ENCODE results near the gene LUC7L2. TPM values are rescaled to one million over a fixed set of nuclear protein-coding genes. Genes with fewer than 3 reads are reported as not detected.

Gene LUC7L2
- total and polyA plus RNA-seq, 2 of the 8 experiments (the other 6 are each of a cell fraction or from before 2014, with no cell fraction given), result 22.9 to 67.8 TPM

DNA sequence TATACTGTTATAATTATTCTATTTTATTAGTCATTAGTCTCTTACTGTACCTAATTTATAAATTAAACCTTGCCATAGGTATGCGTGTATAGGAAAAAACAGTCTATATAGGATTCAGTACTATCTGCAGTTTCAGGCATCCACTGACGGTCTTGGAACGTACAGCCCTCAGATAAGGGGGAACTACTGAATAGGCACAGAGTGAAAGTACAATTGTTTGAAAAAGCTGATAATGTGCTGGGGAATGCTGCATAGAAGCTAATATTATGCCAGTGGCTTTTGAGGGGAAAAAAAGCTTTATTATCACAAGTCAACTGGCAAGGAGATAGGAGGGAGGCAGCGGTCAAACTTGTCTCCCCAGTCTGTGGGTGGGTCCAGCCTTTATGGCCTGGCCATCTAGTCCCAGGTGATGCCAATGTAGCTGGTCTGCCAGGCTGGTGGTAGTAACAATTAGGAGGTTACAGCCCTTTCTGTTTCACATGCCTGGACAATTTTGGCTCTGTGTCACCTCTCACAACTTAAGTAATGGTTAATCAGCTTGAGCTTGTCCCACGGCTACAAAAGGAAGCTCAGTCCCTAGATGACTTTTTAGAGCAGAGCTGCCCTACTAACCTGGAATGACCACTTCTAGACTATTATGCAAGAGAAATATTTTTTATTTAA lies 26.9 kb upstream of the LUC7L2 start:
- CTCF ChIA-PET (ENCODE audit: partially characterized antibody), result interaction anchor here (0.6 to 8.9 kb wide), 3 partner anchors 12 to 649 kb away, joined by 3 to 54 read pairs (median 4); no protein-coding TSS in a partner anchor
- FAIRE-seq (no peak), DNase-seq (ENCODE audit: low read depth in 1 of 2, low spot score in 2 of 2) (no peak)
- Histone ChIP-seq H3K79me1 (ENCODE audit: low read depth, low read length) (no peaks in the 10 kb centered on the region), H3K18ac (ENCODE audit: extremely low read depth, low read length) (no peak overlapping the region), H3K9ac (replicated peaks in 1 of 4; ENCODE audit: extremely low read depth in 1 of 4, low read depth in 3 of 4, low read length in 3 of 4) (no peak overlapping the region), H3K23me2 (ENCODE audit: low read depth, low read length) (no peaks in the 10 kb centered on the region), H3K4me2 (ENCODE audit: insufficient read depth in 1 of 2, low read depth in 2 of 2, low read length in 2 of 2) (no peak overlapping the region), H4K20me1 (replicated peaks in 1 of 2; ENCODE audit: control insufficient read depth in 1 of 2, insufficient read depth in 2 of 2, low read length in 2 of 2) (no peaks in the 10 kb centered on the region), H3K79me2 (ENCODE audit: control insufficient read depth in 1 of 2, insufficient read depth in 2 of 2, low read length in 2 of 2) (no peaks in the 10 kb centered on the region), H3K23ac (ENCODE audit: insufficient read length) (no peak overlapping the region), H3K27me3 (replicated peaks in 1 of 4; ENCODE audit: control insufficient read depth in 3 of 4, extremely low read depth in 1 of 4, insufficient read depth in 3 of 4, low read length in 3 of 4) (no peaks in the 10 kb centered on the region), H3K4me1 (replicated peaks in 1 of 4; ENCODE audit: control insufficient read depth in 3 of 4, insufficient read depth in 4 of 4, low read length in 3 of 4) (no peaks in the 10 kb centered on the region), H3K4me3 (ENCODE audit: extremely low read depth in 1 of 4, insufficient read depth in 2 of 4, low read depth in 3 of 4, low read length in 4 of 4) (no peak overlapping the region), H3K4ac (replicated peaks; ENCODE audit: insufficient read length, low read depth, low read length) (no peak overlapping the region), H2BK5ac (ENCODE audit: low read depth, low read length) (no peak overlapping the region), H3K14ac (ENCODE audit: insufficient read length) (no peak overlapping the region), H2BK15ac (ENCODE audit: low read length) (no peak overlapping the region), H2BK12ac (ENCODE audit: low read depth, low read length) (no peak overlapping the region), H4K5ac (ENCODE audit: insufficient read length, low read depth, low read length) (no peak overlapping the region), H3K27ac (ENCODE audit: low read depth, low read length) (no peak overlapping the region), H2BK20ac (ENCODE audit: low read length) (no peak overlapping the region), H3K56ac (replicated peaks; ENCODE audit: insufficient read length, low read depth, low read length) (no peak overlapping the region), H2AFZ (ENCODE audit: low read length) (no peak overlapping the region), H4K91ac (replicated peaks; ENCODE audit: insufficient read length, low read length) (no peak overlapping the region), H3K36me3 (ENCODE audit: control insufficient read depth in 2 of 4, insufficient read depth in 4 of 4, low read length in 3 of 4) (no peaks in the 10 kb centered on the region), H3K9me3 (ENCODE audit: insufficient read depth in 2 of 2, low read depth in 1 of 2, low read length in 1 of 2) (no peaks in the 10 kb centered on the region), H2BK120ac (replicated peaks; ENCODE audit: low read depth, low read length) (no peak overlapping the region), H4K8ac (ENCODE audit: extremely low read depth, insufficient read depth, low read length) (no peak overlapping the region), H2AK5ac (ENCODE audit: low read depth, low read length) (no peak overlapping the region)
- POLR2A ChIA-PET (ENCODE audit: partially characterized antibody), result interaction anchor here (1.8 kb wide), 1 partner anchor 12 kb away, joined by 5 read pairs; no protein-coding TSS in a partner anchor
- WGBS, 2 experiments (ENCODE audit: extremely low coverage in 1 of 2, insufficient coverage in 1 of 2, insufficient read length in 1 of 2, insufficient replicate concordance in 2 of 2, low coverage in 1 of 2, low lambda C conversion rate in 2 of 2, missing lambda C conversion rate in 1 of 2), result 93% methylated on average over 5 of the region's 5 CpGs; no CpG with 5 or more reads in 1 of the 2 experiments
- no peak for TF ChIP-seq BRCA1 (IDR thresholded peaks at IDR 0.05; ENCODE audit: low read depth, low read length)
- TF ChIP-seq, protein P1, sequence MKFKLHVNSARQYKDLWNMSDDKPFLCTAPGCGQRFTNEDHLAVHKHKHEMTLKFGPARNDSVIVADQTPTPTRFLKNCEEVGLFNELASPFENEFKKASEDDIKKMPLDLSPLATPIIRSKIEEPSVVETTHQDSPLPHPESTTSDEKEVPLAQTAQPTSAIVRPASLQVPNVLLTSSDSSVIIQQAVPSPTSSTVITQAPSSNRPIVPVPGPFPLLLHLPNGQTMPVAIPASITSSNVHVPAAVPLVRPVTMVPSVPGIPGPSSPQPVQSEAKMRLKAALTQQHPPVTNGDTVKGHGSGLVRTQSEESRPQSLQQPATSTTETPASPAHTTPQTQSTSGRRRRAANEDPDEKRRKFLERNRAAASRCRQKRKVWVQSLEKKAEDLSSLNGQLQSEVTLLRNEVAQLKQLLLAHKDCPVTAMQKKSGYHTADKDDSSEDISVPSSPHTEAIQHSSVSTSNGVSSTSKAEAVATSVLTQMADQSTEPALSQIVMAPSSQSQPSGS (IDR thresholded peaks at IDR 0.05; ENCODE audit: low read length), result no peak
- TF ChIP-seq, protein P2, sequence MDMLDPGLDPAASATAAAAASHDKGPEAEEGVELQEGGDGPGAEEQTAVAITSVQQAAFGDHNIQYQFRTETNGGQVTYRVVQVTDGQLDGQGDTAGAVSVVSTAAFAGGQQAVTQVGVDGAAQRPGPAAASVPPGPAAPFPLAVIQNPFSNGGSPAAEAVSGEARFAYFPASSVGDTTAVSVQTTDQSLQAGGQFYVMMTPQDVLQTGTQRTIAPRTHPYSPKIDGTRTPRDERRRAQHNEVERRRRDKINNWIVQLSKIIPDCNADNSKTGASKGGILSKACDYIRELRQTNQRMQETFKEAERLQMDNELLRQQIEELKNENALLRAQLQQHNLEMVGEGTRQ (IDR thresholded peaks at IDR 0.05; ENCODE audit: low read length), result no peak
- TF ChIP-seq SUZ12 (IDR thresholded peaks at IDR 0.05; ENCODE audit: low read length), result no peak
- no peak for TF ChIP-seq MAFK (IDR thresholded peaks at IDR 0.05; ENCODE audit: low read depth, low read length)
- TF ChIP-seq CEBPB (IDR thresholded peaks at IDR 0.05; ENCODE audit: low read depth, low read length), result no peak
- no peak for TF ChIP-seq CHD2 (IDR thresholded peaks at IDR 0.05; ENCODE audit: low read length)
- no peak for TF ChIP-seq BCL11A (IDR thresholded peaks at IDR 0.05; ENCODE audit: low read depth in 2 of 2, low read length in 2 of 2)
- no peak for TF ChIP-seq KDM5A (IDR thresholded peaks at IDR 0.05; ENCODE audit: low read length)

Measured in H1 (cell line).